ENCODE results near the gene SCFD2.

Gene SCFD2

DNA sequence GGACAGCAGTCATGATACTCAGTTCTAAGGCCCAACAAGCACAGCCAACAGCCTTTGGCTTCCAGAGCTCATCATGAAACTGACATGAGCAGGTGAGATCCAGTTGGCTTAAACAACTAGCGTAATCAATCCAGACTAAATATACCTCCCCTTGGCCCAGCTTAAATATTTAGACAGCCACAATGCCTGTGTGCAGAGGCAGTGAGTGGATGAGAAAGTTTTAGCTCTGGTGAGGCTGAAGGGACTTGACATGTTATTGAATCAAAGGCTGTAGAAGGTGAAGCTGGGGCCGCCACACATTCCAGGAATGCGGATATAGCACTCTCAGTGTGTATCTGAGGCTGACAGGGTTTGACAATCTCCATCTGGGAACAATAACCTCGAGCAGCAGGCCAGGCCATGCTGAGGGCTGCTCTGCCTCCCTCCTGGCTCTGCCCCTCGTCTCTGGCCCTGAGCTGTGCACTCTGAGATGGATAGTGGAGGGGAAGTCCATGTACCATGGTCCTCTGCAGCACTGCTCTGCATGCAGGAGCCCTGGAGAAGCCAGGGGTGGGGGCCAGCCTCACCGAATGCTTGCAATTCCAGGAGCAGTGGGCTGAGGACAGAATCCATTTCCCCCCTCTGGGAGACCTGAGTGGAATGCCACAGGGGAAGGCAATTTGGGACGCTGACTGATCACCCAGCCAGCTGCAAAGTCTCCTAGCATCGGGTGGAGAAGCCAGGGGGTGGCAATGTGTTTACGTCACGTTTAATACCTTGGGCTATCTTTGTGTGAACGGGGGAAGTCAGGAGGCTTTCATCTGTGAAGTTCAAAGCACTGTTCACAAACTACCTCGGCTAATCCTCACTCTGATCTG lies 541.0 kb downstream of the SCFD2 start:
- no peak for DNase-seq (ENCODE audit: low read depth in 2 of 2)

DNA sequence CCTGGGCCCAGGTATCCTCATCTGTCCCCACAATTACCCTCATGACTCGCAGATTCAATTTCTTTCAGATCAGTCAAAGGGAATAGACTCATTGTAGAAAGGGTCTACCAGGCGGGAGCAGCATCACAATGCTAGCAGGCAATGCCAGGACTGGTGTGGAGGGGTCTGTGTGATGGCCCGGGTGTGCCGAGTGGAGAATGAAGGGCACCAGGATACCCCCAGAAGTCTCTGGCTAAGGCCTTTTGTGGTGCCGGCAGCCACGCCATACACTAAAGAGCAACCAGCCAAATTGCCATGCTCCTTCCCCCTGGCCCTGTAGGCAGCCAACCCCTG lies 541.6 kb downstream of the SCFD2 start:
- no peak for DNase-seq (ENCODE audit: low read depth in 2 of 2)

DNA sequence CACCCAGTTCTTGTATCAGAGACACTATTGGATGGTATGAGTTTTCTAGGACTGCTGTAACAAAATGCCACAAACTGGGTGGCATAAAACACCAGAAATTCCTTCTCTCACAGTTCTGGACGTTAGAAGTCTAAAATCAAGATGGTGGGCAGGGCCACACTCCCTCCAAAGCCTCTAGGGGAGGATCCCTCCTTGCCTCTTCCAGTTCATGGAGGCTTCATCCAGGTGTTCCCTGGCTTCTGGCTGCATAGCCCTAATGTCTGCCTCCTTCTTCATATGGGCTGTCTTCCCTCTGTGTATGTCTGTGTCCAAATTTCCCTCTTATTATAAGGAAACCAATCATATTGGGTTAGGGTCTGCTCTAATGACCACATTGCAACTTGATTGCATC lies 542.2 kb downstream of the SCFD2 start:
- DNase-seq (ENCODE audit: low read depth in 2 of 2) = no peak

All from stimulated activated CD4-positive, alpha-beta T cell treated with anti-CD3 and anti-CD28 coated beads, Interleukin-1b, Interleukin-23, amount 100 ng/mL, for 1 hour (primary cell).